K562 (cell line): ENCODE results near the gene TMEM185B. TPM values are rescaled to one million over a fixed set of nuclear protein-coding genes. Genes with fewer than 3 reads are reported as not detected.

ENCODE experiments used
- ARID4B ChIP-seq: sonication (generic); formaldehyde crosslinking; IDR thresholded peaks from 2 replicates; pipeline ENCODE4 v1.8.0; 2022; ENCODE audit warnings: mild to moderate bottlenecking, missing genetic modification reagents
- BHLHE40 ChIP-seq: IDR thresholded peaks from 2 replicates; pipeline ENCODE4 v1.6.1; 2011; ENCODE audit warnings: low read length, improper control_type of control experiment
- CREB3 ChIP-seq: fragments of 450-650 bp; conservative IDR thresholded peaks from 2 replicates; pipeline ENCODE4 v1.6.1; 2016; ENCODE audit warnings: missing genetic modification characterization, low read depth, mild to moderate bottlenecking, missing compliant biosample characterization, moderate library complexity
- CREBBP ChIP-seq: IDR thresholded peaks from one replicate; pipeline ENCODE4 v1.6.1; 2012; ENCODE audit warnings: low read depth, mild to moderate bottlenecking, control low read depth, inconsistent platforms, low read length
- ELF4 ChIP-seq: fragments of 450-650 bp; formaldehyde crosslinking; IDR thresholded peaks from 2 replicates; pipeline ENCODE4 v1.4.0; 2022; ENCODE audit warnings: missing genetic modification characterization
- GATA2 ChIP-seq: sonication (generic); formaldehyde crosslinking; IDR thresholded peaks from 2 replicates; pipeline ENCODE4 v1.4.0; 2020; ENCODE audit warnings: mild to moderate bottlenecking, missing genetic modification reagents
- HDAC1 ChIP-seq, 2 experiments: fragments of 450-650 bp; IDR thresholded peaks; 2 replicates each; pipeline ENCODE4 v1.6.1; 2016 to 2017; ENCODE audit warnings: inconsistent platforms in 1 of 2, mild to moderate bottlenecking in 1 of 2, moderate library complexity in 1 of 2
- MAX ChIP-seq: sonication (generic); formaldehyde crosslinking; IDR thresholded peaks from 2 replicates; pipeline ENCODE4 v1.9.0; 2022; ENCODE audit warnings: mild to moderate bottlenecking, missing genetic modification reagents
- MECOM ChIP-seq: fragments of 250-450 bp; sonication (Bioruptor Pico); IDR thresholded peaks from 2 replicates; pipeline ENCODE4 v1.8.0; 2022; ENCODE audit warnings: inconsistent platforms
- SMAD3 ChIP-seq: fragments of 450-650 bp; formaldehyde crosslinking; conservative IDR thresholded peaks from 2 replicates; pipeline ENCODE4 v1.4.0; 2020; ENCODE audit warnings: mild to moderate bottlenecking
- SOX6 ChIP-seq: fragments of 450-650 bp; IDR thresholded peaks from 2 replicates; pipeline ENCODE4 v1.6.1; 2014; ENCODE audit warnings: mild to moderate bottlenecking
- TAL1 ChIP-seq: fragments of 450-650 bp; IDR thresholded peaks from 2 replicates; pipeline ENCODE4 v1.6.1; 2016; ENCODE audit warnings: mild to moderate bottlenecking
- YBX1 ChIP-seq: fragments of 450-650 bp; IDR thresholded peaks from 2 replicates; pipeline ENCODE4 v1.7.1; 2016; ENCODE audit warnings: mild to moderate bottlenecking
- ZBTB26 ChIP-seq: fragments of 450-650 bp; formaldehyde crosslinking; IDR thresholded peaks from 2 replicates; pipeline ENCODE4 v1.4.0; 2022; ENCODE audit warnings: missing genetic modification characterization
- ZBTB7A ChIP-seq: IDR thresholded peaks from 2 replicates; pipeline ENCODE4 v1.6.1; 2011; ENCODE audit warnings: low read depth, mild to moderate bottlenecking, low read length, moderate library complexity, borderline replicate concordance; ENCODE audit not compliant: control insufficient read depth
- ZEB2 ChIP-seq: fragments of 450-650 bp; IDR thresholded peaks from 2 replicates; pipeline ENCODE4 v1.6.1; 2016
- polyA plus RNA-seq, 8 experiments: library from polyadenylated mRNA; depleted of rRNA in 4 of 8; stranded (reverse) in 5 of 8; unstranded in 3 of 8; fragments of >200 nt; fragmentation: Nextera tagmentation in 2 of 8; fragmentation: Illumina TruSeq in 1 of 8; extraction: Ambion mirVana in 2 of 8; extraction: Trizol in 1 of 8; gene quantifications; 2 replicates each; pipeline versions ENCODE4 v1.2.1 to v1.2.3, GENCODE V29; 2011 to 2014; ENCODE audit warnings: inconsistent platforms in 1 of 8, missing spikeins in 1 of 8
- total RNA-seq, 7 experiments: library from RNA; depleted of rRNA in 6 of 7; stranded (reverse); fragments of >200 nt in 6 of 7; fragmentation: Illumina TruSeq in 2 of 7; extraction: Trizol in 2 of 7; gene quantifications; 2 replicates each; pipeline versions ENCODE4 v1.2.1 to v1.2.3, GENCODE V29; 2011 to 2021; ENCODE audit warnings: low replicate concordance in 1 of 7
- TF ChIP-seq, protein P1 (sequence below): sonication (generic); formaldehyde crosslinking; IDR thresholded peaks from 2 replicates; pipeline ENCODE4 v1.8.0; 2022; ENCODE audit warnings: missing genetic modification reagents, mild to moderate bottlenecking, borderline replicate concordance

Gene TMEM185B
- total and polyA plus RNA-seq, 9 of the 15 experiments (the other 6 are each of a cell fraction or from before 2014, with no cell fraction given), result 2.9 to 28.2 (median 11.5) TPM

DNA sequence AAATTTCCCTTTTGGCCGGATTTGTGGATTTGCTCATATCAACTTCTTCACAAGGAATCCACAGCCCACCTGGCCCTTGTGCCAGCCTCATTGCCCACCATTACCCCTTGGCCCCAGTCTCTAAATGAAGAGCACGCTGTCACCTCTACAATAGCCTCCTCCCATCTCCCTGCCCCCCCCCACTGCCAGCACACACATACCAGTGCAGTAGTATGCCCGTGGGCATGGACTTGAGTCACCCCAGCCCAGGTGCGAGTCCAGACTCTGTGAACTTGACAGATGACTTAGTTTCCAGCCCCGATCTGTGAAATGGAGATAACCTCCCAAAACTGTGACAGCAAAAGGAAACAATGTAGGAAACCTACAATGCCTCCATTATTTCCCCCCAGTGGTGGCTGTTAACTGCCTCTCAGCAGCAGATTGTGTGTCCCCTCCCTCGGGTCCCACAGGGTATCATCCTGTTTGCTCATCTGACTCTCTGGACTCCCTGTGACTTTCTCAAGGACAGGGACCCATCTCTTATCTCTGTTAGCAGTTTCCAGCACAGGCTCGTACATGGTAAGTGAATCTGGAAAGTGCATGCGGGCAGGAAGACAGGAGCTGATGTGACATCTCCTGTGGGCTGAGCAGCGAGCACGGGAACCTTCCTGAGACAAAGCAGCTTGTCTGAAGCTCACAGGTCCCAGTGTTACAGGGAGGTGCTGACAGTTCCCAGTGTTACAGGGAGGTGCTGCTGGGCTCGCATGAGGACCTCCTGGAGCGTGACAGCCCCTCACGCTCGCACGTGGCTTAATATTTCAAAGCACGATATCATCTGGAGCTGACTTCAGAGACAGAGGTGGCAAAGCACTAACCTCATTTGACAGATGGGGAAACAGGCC is 4.2 kb upstream of the TMEM185B start (continued):
- no peak for TF ChIP-seq CREB3 (tag)
- TF ChIP-seq YBX1, result no peak
- TF ChIP-seq HDAC1 (IDR thresholded peaks at IDR 0.05), result peak in 1 of 2 experiments; percentile 54; a peak in 1 of 4 replicates
- TF ChIP-seq ZEB2, result peak; percentile 65
- TF ChIP-seq ZBTB26, result no peak
- TF ChIP-seq TAL1, result peak; percentile 28; the same call in 1 of the 2 replicates
- TF ChIP-seq ZBTB7A, result peak; percentile 33; the same call in 1 of the 2 replicates
- peak; percentile 26 for TF ChIP-seq SOX6
- TF ChIP-seq SMAD3 (CRISPR knock-in tag), result no peak
- TF ChIP-seq BHLHE40, result peak; percentile 39
- TF ChIP-seq, protein P1, sequence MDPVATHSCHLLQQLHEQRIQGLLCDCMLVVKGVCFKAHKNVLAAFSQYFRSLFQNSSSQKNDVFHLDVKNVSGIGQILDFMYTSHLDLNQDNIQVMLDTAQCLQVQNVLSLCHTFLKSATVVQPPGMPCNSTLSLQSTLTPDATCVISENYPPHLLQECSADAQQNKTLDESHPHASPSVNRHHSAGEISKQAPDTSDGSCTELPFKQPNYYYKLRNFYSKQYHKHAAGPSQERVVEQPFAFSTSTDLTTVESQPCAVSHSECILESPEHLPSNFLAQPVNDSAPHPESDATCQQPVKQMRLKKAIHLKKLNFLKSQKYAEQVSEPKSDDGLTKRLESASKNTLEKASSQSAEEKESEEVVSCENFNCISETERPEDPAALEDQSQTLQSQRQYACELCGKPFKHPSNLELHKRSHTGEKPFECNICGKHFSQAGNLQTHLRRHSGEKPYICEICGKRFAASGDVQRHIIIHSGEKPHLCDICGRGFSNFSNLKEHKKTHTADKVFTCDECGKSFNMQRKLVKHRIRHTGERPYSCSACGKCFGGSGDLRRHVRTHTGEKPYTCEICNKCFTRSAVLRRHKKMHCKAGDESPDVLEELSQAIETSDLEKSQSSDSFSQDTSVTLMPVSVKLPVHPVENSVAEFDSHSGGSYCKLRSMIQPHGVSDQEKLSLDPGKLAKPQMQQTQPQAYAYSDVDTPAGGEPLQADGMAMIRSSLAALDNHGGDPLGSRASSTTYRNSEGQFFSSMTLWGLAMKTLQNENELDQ (CRISPR knock-in tag), result no peak
- TF ChIP-seq MECOM (CRISPR knock-in tag), result peak; percentile 98
- no peak for TF ChIP-seq CREBBP
- 0 out of 2 replicates have a peak, but pooled peaks have one; percentile 32 for TF ChIP-seq ARID4B (CRISPR knock-in tag)
- peak; percentile 71 for TF ChIP-seq MAX
- TF ChIP-seq GATA2 (CRISPR knock-in tag), result peak; percentile 77
- no peak for TF ChIP-seq ELF4 (CRISPR knock-in tag)
